CD4-positive, alpha-beta T cell treated with Interleukin-4 for 1 hour (primary cell): Measurements from ENCODE around the gene TMEM132A.

ENCODE experiments used
- DNase-seq, 2 donors: peaks; one replicate each; pipeline ENCODE4 v3.0.0-alpha.2; 2020 to 2022

Gene TMEM132A

GRCh38 chr11:60939301-60939700 lies 15.0 kb downstream of the TMEM132A start:
- no peak for DNase-seq

- DNase-seq, result no peak
These were observed 15.6 kb downstream of the TMEM132A start for GRCh38 chr11:60939855-60940254.

- no peak for DNase-seq
These were observed 17.3 kb downstream of the TMEM132A start for GRCh38 chr11:60941371-60942119.

GRCh38 chr11:60942219-60942618 lies 18.0 kb downstream of the TMEM132A start:
- DNase-seq, result no peak

- DNase-seq, result no peak
These were observed 18.8 kb downstream of the TMEM132A start for GRCh38 chr11:60942970-60943565.

- DNase-seq, result no peak
These were observed 20.4 kb downstream of the TMEM132A start for GRCh38 chr11:60944490-60945294.

- DNase-seq, result no peak
These were observed 21.0 kb downstream of the TMEM132A start for GRCh38 chr11:60945295-60945667.

- no peak for DNase-seq
These were observed 22.5 kb downstream of the TMEM132A start for GRCh38 chr11:60946601-60947264.

GRCh38 chr11:60947700-60948099 lies 23.4 kb downstream of the TMEM132A start:
- DNase-seq, result no peak

GRCh38 chr11:60948250-60948649 lies 24.0 kb downstream of the TMEM132A start:
- no peak for DNase-seq

- DNase-seq, result no peak
These were observed 25.8 kb downstream of the TMEM132A start for GRCh38 chr11:60950024-60950423.

GRCh38 chr11:60950933-60951605 lies 26.8 kb downstream of the TMEM132A start:
- peak; percentile 20 to 44 for DNase-seq

GRCh38 chr11:60951606-60951903 lies 27.3 kb downstream of the TMEM132A start:
- no peak for DNase-seq

GRCh38 chr11:60951904-60952741 lies 27.9 kb downstream of the TMEM132A start, which contains the start of gene SLC15A3:
Gene SLC15A3 (minus strand): TSS chr11:60952176. CDS start chr11:60951551, 625 bp downstream.
- peak; percentile 50 to 89 for DNase-seq

GRCh38 chr11:60952742-60953170 lies 28.5 kb downstream of the TMEM132A start:
- no peak for DNase-seq

- DNase-seq, result peak in 1 of 2 donors; percentile 74
These were observed 29.5 kb downstream of the TMEM132A start for GRCh38 chr11:60953781-60954180.

GRCh38 chr11:60954421-60954820 lies 30.2 kb downstream of the TMEM132A start:
- peak; percentile 27 to 74 for DNase-seq

GRCh38 chr11:60955571-60955970 lies 31.3 kb downstream of the TMEM132A start:
- DNase-seq, result peak in 1 of 2 donors; percentile 47

- DNase-seq, result no peak
These were observed 32.9 kb downstream of the TMEM132A start for GRCh38 chr11:60957188-60957587.

GRCh38 chr11:60959431-60959830 lies 35.2 kb downstream of the TMEM132A start:
- DNase-seq, result no peak

GRCh38 chr11:60960405-60960804 lies 36.1 kb downstream of the TMEM132A start:
- DNase-seq, result no peak

GRCh38 chr11:60964801-60965200 lies 40.5 kb downstream of the TMEM132A start:
- no peak for DNase-seq
